Activated naive CD4-positive, alpha-beta T cell treated with anti-CD3 and anti-CD28 coated beads for 36 hours (primary cell): ENCODE data around the gene MEF2C. TPM values are rescaled to one million over a fixed set of nuclear protein-coding genes. Genes with fewer than 3 reads are reported as not detected.
"Not testable (repeated sequence)": the region's sequence is repeated elsewhere in the genome, so short reads cannot be mapped to it uniquely, and the experiment has no call there.

Source experiments
- CTCF ChIA-PET: fragments of 350-600 bp; sonication (Branson Sonifier 250); formaldehyde crosslinking; loops from one replicate; lab custom pipeline; 2021; ENCODE audit warnings: antibody characterized with exemption; lab: Charles Lee
- DNase-seq: peaks from one replicate; pipeline ENCODE4 v3.0.0-alpha.2; 2020
- H3K27ac Mint-ChIP-seq: one replicate; pipeline ENCODE4 v1.8.0; 2021; ENCODE audit warnings: mild to moderate bottlenecking, mixed read lengths
- H3K27me3 Mint-ChIP-seq: one replicate; pipeline ENCODE4 v1.8.0; 2021; ENCODE audit warnings: low read depth, mixed read lengths
- H3K36me3 Mint-ChIP-seq: one replicate; pipeline ENCODE4 v1.8.0; 2021; ENCODE audit warnings: low read depth, mixed read lengths
- H3K4me1 Mint-ChIP-seq: one replicate; pipeline ENCODE4 v1.8.0; 2021; ENCODE audit warnings: low read depth, mixed read lengths
- H3K4me3 Mint-ChIP-seq: one replicate; pipeline ENCODE4 v1.8.0; 2021; ENCODE audit warnings: mild to moderate bottlenecking, moderate library complexity, mixed read lengths
- H3K9me3 Mint-ChIP-seq: one replicate; pipeline ENCODE4 v1.8.0; 2021; ENCODE audit warnings: mixed read lengths
- intact Hi-C: fragments of 100-400 bp; cut with micrococcal nuclease; formaldehyde crosslinking; loops from one replicate; pipeline ENCODE4 v1.15.1; 2023
- total RNA-seq, 2 experiments: library from RNA; stranded (reverse); gene quantifications; one replicate each; pipeline ENCODE4 v1.2.3, GENCODE V29; 2021

Gene MEF2C
- total RNA-seq, 2 experiments from 2014 or later: not detected

GRCh38 chr5:88901077-88901476 lies 18.1 kb upstream of the MEF2C start:
- H3K9me3 Mint-ChIP-seq, H3K27ac Mint-ChIP-seq, H3K4me1 Mint-ChIP-seq, intact Hi-C loops, H3K27me3 Mint-ChIP-seq, CTCF ChIA-PET, H3K36me3 Mint-ChIP-seq, H3K4me3 Mint-ChIP-seq, DNase-seq: not testable (repeated sequence)

DNA sequence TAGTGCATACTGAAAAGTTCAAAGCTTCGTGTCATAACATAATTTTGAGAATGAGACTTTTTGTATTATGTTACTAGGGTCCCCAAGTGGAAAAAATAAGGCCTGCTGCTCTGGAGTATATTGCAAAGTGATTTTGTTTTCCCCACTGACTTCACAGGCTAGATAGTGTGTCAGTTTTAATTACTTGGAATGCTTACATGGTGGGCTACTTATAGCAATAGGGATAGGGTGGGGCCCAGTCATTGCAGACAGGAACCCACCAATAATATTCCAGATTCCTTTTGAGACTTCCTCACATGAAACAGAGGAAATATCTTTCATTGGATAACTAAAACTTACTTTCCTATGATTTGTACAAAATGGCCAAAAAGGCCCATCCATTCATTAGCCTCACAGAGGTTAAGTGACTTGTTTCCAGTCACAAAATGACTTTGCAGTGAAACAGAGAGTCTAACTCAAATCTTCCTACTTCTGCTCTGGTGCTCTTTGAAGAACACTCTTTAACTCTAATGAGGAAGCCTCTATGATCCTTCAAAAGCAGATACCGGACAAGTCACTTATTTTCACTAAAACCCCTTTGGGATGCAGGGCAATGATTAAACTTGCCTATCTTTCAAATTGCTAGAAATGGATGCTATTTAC lies 16.2 kb upstream of the MEF2C start:
- H3K9me3 Mint-ChIP-seq: no peaks in the 10 kb centered on the region
- no peak overlapping the region for H3K4me3 Mint-ChIP-seq
- no peak overlapping the region for H3K27ac Mint-ChIP-seq
- DNase-seq: no peak
- peaks cover 3% of the 10 kb centered on the region for H3K27me3 Mint-ChIP-seq
- H3K36me3 Mint-ChIP-seq: no peaks in the 10 kb centered on the region
- intact Hi-C loops: no loop called here
- H3K4me1 Mint-ChIP-seq: no peaks in the 10 kb centered on the region
- CTCF ChIA-PET: no interaction called here

DNA sequence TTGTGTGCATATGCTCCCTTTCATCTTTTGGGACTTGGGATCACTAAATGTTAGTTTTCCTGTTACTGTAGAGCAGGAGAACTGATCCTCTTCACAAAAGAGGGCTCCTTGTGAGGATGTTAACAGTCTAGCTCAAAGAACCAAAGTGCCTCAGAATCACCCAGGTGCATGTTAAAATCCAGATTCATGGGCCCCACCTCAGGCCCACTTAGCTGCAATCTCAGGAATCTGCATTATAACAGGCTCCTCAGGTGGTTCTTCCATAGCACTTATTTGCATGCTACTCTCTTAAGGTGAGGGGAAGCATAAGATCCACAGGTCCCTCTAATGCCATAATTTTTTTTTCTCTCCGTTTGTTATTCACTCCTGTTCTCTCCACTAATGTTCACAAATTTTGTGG lies 14.8 kb upstream of the MEF2C start:
- Mint-ChIP-seq H3K9me3 (no peaks in the 10 kb centered on the region), H3K4me1 (no peaks in the 10 kb centered on the region), H3K27me3 (peaks cover 6% of the 10 kb centered on the region), H3K4me3 (no peak overlapping the region), H3K27ac (no peak overlapping the region), H3K36me3 (no peaks in the 10 kb centered on the region)
- CTCF ChIA-PET: no interaction called here
- intact Hi-C loops: no loop called here
- DNase-seq: no peak

DNA sequence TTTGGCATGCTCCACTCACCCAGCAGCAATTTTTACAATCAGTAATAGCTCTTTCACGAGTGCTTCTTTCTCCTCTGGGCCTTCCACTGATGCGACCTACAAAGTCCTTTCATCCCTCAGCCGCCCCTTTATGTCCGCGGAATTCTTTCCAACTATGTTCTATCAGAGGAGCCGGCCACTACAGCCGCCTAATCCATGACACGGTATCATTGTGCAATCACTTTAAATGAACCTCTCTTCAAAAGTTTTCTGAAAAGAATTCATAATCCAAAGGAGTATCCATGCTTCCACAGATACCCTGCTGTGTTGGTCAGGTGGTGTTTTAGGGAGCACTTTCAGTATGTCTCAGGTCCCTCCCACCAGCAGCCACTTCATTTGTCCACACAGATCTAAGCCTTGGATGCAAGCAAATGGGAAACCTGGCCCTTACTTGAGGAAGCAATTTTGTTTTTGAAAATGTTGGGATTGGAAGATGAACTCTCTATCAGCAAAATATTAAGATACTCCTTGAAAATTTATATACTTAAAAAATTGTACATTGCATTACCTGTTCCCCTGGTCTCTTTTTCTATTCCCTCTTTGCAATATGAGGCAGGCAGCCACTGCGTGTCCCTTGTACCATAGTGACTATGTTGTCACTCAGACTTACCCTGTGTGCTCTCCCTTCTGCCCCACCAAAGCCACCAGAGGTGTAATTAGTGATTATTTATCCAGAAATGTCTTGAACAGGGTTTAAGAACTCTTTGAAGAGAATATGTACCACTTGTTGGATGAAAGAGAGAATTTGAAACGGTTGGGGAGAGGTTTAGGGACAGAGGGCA lies 12.9 kb upstream of the MEF2C start:
- H3K36me3 Mint-ChIP-seq: no peaks in the 10 kb centered on the region
- H3K4me3 Mint-ChIP-seq: no peak overlapping the region
- peaks cover 10% of the 10 kb centered on the region for H3K27me3 Mint-ChIP-seq
- H3K27ac Mint-ChIP-seq: no peak overlapping the region
- no peak for DNase-seq
- H3K4me1 Mint-ChIP-seq: no peaks in the 10 kb centered on the region
- CTCF ChIA-PET: no interaction called here
- intact Hi-C loops: no loop called here
- H3K9me3 Mint-ChIP-seq: no peaks in the 10 kb centered on the region

DNA sequence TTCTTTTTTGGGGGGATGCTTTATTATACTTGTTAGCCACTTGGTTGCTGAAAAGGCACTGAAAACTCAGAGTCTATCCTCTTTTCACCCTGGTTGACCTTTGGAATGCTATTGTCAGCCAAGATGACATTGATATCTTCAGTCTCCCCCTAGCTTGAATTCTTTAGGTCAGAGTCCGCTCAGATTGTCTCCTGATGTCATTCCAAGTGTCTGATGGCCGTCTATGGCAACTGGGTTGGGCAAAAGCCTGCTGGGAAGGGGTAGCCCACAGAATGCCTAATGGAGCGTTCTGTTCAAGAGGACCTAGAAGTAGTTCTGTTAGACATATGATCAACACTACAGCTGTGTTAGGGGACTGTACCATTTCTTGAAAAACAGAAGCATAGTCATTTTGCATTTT lies 9.7 kb upstream of the MEF2C start:
- no peak for DNase-seq
- peaks cover 28% of the 10 kb centered on the region for H3K27me3 Mint-ChIP-seq
- H3K27ac Mint-ChIP-seq: no peak overlapping the region
- no peaks in the 10 kb centered on the region for H3K9me3 Mint-ChIP-seq
- H3K36me3 Mint-ChIP-seq: no peaks in the 10 kb centered on the region
- CTCF ChIA-PET: no interaction called here
- H3K4me3 Mint-ChIP-seq: no peak overlapping the region
- intact Hi-C loops: no loop called here
- peaks cover 4% of the 10 kb centered on the region for H3K4me1 Mint-ChIP-seq

GRCh38 chr5:88890070-88890781 lies 7.2 kb upstream of the MEF2C start:
- CTCF ChIA-PET: no interaction called here
- no peaks in the 10 kb centered on the region for H3K36me3 Mint-ChIP-seq
- no peak overlapping the region for H3K4me3 Mint-ChIP-seq
- peaks cover 40% of the 10 kb centered on the region for H3K27me3 Mint-ChIP-seq
- H3K27ac Mint-ChIP-seq: no peak overlapping the region
- no peak for DNase-seq
- H3K4me1 Mint-ChIP-seq: peaks cover 4% of the 10 kb centered on the region
- intact Hi-C loops: no loop called here
- no peaks in the 10 kb centered on the region for H3K9me3 Mint-ChIP-seq

DNA sequence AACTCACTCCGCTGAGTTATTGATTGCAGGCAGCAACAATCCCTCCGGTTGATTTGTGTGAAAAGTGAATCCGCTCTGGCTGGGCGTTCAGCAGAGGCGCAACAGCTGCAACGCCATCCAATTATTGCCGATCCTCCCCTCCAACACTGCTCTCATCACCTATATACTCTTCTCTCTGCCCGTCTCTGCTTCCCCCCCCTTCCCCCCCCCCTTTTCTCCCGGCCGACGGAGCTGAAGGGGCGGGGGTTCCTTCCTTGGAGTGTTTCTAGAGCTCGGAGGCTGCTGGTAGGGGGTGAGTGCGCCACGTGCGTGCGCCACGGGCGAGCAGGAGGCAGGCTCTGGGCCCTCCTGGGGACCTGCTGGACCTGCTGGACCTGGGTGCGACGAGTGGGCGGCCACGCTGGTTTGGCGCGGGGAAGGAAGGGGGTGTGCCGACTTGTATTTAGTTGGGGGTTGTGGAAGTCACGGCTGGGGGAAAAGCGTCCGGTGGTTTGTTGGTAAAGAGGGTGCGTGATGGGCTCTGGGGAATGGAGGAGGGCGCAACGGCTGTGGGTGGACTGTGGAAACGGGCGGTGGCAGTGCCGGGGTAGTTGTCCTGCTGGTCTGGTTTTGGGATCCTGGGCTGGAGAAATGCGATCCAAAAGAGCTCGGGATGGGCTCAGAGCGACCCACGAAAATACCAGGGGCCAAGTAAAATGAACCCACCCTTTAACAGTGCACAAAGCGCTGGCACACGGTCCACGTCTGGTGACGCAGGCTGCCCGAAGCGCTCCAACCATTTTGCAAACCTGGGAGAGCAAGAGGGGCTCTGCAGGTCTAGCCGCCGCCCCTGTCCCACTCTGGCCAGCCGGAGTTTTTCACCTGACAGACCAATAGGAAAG lies 6.4 kb upstream of the MEF2C start:
- Mint-ChIP-seq H3K27me3 (peaks cover 47% of the 10 kb centered on the region), H3K27ac (no peak overlapping the region), H3K36me3 (no peaks in the 10 kb centered on the region), H3K4me1 (peaks cover 5% of the 10 kb centered on the region), H3K4me3 (no peak overlapping the region), H3K9me3 (no peaks in the 10 kb centered on the region)
- CTCF ChIA-PET: no interaction called here
- DNase-seq: no peak
- intact Hi-C loops: loop anchor here (10.0 kb wide), 2 partner anchors 745 to 1585 kb away; partner anchors contain the start of genes MBLAC2 and POLR3G

- Mint-ChIP-seq H3K9me3 (no peaks in the 10 kb centered on the region), H3K27me3 (peaks cover 51% of the 10 kb centered on the region), H3K4me1 (peaks cover 11% of the 10 kb centered on the region), H3K4me3 (no peak overlapping the region), H3K36me3 (no peaks in the 10 kb centered on the region), H3K27ac (no peak overlapping the region)
- no peak for DNase-seq
- intact Hi-C loops: loop anchor here (10.0 kb wide), 2 partner anchors 744 to 1586 kb away; partner anchors contain the start of genes MBLAC2 and POLR3G
- CTCF ChIA-PET: no interaction called here
These were observed 5.8 kb upstream of the MEF2C start for GRCh38 chr5:88888848-88889188.

DNA sequence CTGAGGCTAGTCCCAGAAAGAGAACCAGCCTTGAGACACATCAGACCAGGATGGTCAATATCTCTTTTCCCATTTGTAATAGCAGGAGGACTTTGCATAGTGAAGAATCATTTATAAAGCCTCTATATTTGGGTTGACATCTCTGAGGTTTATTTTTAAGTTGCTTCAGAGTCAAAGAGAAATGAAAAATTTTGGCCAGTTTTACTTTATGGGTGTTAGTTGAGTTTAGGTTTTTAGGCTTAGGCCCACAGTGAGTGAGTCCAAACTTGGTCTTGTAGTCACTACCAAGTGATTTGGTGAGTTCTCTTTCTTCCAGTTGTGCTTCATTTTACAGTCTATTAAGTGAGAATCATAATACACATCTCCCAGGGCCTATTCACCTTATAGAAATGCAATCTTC lies 5.3 kb upstream of the MEF2C start:
- H3K27ac Mint-ChIP-seq: no peak overlapping the region
- H3K4me1 Mint-ChIP-seq: peaks cover 16% of the 10 kb centered on the region
- CTCF ChIA-PET: no interaction called here
- intact Hi-C loops: loop anchor here (10.0 kb wide), 2 partner anchors 743 to 1587 kb away; partner anchors contain the start of genes MBLAC2 and POLR3G
- H3K27me3 Mint-ChIP-seq: peaks cover 56% of the 10 kb centered on the region
- H3K9me3 Mint-ChIP-seq: no peaks in the 10 kb centered on the region
- no peaks in the 10 kb centered on the region for H3K36me3 Mint-ChIP-seq
- DNase-seq: no peak
- H3K4me3 Mint-ChIP-seq: no peak overlapping the region

DNA sequence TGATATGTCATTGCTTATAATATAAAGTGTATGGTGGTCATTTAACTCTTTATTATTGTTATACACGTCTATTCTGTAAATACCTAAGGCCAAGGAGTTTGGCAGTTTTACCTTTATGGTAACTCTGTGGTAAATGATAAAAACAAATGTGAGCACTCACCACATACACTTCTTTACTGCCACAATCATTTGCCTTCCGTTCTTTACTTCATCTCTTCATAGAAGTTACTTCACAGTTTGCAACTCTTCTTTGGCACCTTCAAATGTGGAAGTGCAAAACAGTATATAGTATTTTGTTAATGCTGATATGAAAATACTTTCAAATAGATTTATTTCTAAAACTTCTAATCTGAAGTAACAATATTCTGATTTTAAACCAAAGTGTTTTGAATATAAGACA lies 4.4 kb upstream of the MEF2C start:
- peaks cover 22% of the 10 kb centered on the region for H3K4me1 Mint-ChIP-seq
- H3K27me3 Mint-ChIP-seq: peaks cover 62% of the 10 kb centered on the region
- no peak overlapping the region for H3K4me3 Mint-ChIP-seq
- intact Hi-C loops: loop anchor here (10.0 kb wide), 2 partner anchors 743 to 1587 kb away; partner anchors contain the start of genes MBLAC2 and POLR3G
- CTCF ChIA-PET: no interaction called here
- H3K9me3 Mint-ChIP-seq: no peaks in the 10 kb centered on the region
- no peaks in the 10 kb centered on the region for H3K36me3 Mint-ChIP-seq
- no peak overlapping the region for H3K27ac Mint-ChIP-seq
- no peak for DNase-seq

GRCh38 chr5:88886746-88887341 lies 3.9 kb upstream of the MEF2C start:
- H3K27ac Mint-ChIP-seq: no peak overlapping the region
- H3K36me3 Mint-ChIP-seq: no peaks in the 10 kb centered on the region
- no peak overlapping the region for H3K4me3 Mint-ChIP-seq
- peaks cover 24% of the 10 kb centered on the region for H3K4me1 Mint-ChIP-seq
- DNase-seq: no peak
- H3K9me3 Mint-ChIP-seq: no peaks in the 10 kb centered on the region
- peaks cover 66% of the 10 kb centered on the region for H3K27me3 Mint-ChIP-seq
- intact Hi-C loops: loop anchor here (10.0 kb wide), 2 partner anchors 742 to 1588 kb away; partner anchors contain the start of genes MBLAC2 and POLR3G
- CTCF ChIA-PET: interaction anchor here (0.6 kb wide), 1 partner anchor 41 kb away, joined by 3 read pairs; no protein-coding TSS in a partner anchor
